AG04449 (cell line): Measurements from ENCODE around the gene TCP1.
"Not testable (repeated sequence)": the region's sequence is repeated elsewhere in the genome, so short reads cannot be mapped to it uniquely, and the experiment has no call there.

Experiments used
- CTCF ChIA-PET: fragments of 350-600 bp; formaldehyde crosslinking; extraction: SDS; loops from one replicate; lab custom pipeline; 2021; ENCODE audit warnings: antibody characterized with exemption; lab: Yijun Ruan, JAX
- POLR2A ChIA-PET: fragments of 400-600, 350-600 bp; formaldehyde crosslinking; extraction: SDS; loops from one replicate; lab custom pipeline; 2020; ENCODE audit warnings: antibody characterized with exemption, inconsistent platforms; lab: Yijun Ruan, JAX
- DNase-seq: peaks from one replicate; pipeline ENCODE4 v3.0.0-alpha.2; 2010; ENCODE audit warnings: low read depth, low spot score
- H3K4me3 ChIP-seq: 2 replicates; pipeline ENCODE4 v1.5.1; 2011; ENCODE audit warnings: low read depth, mild to moderate bottlenecking, control low read depth, low read length
- TF ChIP-seq, protein P1 (sequence below): IDR thresholded peaks from one replicate; pipeline ENCODE4 v1.5.1; 2011; ENCODE audit warnings: mild to moderate bottlenecking, moderate library complexity, low read length, control low read depth, inconsistent platforms; ENCODE audit not compliant: insufficient read depth; ENCODE audit errors: missing control alignments

Gene TCP1

DNA sequence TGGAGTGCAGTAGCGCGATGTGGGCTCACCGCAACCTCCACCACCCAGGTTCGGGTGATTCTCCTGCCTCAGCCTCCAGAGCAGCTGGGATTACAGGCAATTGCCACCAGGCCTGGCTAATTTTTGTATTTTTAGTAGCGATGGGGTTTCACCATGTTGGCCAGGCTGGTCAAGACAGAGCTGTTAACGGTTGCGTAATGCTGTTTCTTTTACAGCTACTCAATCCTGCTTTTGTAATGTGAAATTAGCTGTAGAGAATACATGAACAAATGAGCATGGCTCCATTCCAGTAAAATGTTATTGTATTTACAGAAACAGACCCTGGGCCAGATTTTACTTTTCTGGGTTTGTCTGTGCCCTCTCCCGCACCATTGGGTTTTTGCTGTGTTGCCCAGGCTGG, 12.5 kb upstream of the TCP1 start:
- POLR2A ChIA-PET, result interaction anchor here (0.7 kb wide), 1 partner anchor 154 kb away, joined by 4 read pairs; no protein-coding TSS in a partner anchor
- no peak overlapping the region for H3K4me3 ChIP-seq
- TF ChIP-seq, protein P1, sequence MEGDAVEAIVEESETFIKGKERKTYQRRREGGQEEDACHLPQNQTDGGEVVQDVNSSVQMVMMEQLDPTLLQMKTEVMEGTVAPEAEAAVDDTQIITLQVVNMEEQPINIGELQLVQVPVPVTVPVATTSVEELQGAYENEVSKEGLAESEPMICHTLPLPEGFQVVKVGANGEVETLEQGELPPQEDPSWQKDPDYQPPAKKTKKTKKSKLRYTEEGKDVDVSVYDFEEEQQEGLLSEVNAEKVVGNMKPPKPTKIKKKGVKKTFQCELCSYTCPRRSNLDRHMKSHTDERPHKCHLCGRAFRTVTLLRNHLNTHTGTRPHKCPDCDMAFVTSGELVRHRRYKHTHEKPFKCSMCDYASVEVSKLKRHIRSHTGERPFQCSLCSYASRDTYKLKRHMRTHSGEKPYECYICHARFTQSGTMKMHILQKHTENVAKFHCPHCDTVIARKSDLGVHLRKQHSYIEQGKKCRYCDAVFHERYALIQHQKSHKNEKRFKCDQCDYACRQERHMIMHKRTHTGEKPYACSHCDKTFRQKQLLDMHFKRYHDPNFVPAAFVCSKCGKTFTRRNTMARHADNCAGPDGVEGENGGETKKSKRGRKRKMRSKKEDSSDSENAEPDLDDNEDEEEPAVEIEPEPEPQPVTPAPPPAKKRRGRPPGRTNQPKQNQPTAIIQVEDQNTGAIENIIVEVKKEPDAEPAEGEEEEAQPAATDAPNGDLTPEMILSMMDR, result no peak
- CTCF ChIA-PET, result interaction anchor here (1.6 kb wide), 1 partner anchor 12 kb away, joined by 3 read pairs; the partner anchor contains the start of gene MRPL18
- DNase-seq, result no peak

DNA sequence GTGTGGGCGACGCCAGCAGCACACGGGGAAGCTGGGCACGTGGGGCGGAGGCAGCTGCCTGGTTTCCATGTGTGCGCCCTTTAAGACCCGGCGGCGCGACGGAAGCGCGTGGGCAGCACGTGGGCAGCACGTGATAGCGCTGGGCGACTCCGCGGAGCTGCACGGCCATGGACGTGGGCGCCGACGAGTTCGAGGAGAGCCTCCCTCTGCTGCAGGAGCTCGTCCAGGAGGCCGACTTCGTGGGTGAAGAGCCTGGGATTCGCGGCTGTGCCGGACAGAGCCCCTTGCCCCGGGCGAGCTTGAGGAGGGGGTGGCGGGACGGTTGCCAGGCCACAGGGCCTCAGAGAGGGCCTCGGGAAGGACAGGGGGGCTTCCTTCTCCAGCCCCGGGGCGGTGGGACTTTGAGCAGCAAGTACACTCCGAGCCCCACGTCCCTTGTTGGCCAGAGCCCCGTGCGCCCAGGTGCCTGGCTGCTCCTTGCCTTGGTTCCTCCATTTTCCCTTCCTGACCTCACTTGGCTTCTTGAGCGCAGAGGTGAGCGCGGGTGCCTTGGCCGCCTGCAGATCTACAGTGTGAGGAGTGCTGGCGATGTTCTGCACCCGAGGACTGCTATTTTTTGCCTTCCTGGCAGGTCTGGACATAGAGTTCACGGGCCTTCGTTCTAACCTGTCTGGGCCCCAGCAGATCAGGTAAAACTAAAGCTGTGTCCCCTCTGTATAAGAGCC, 10.9 kb upstream of the TCP1 start, which contains the start of gene PNLDC1:
Gene PNLDC1, plus strand, starts transcription at position 136 of the 725 bp plus-strand sequence. Its CDS starts 32 bp downstream, at position 168.
- no peak for DNase-seq
- ChIA-PET POLR2A (interaction anchor here (1.3 kb wide), 1 partner anchor 10 kb away, joined by 5 read pairs; the partner anchor contains the start of gene MRPL18), CTCF (interaction anchor here (1.6 kb wide), 1 partner anchor 10 kb away, joined by 3 read pairs; the partner anchor contains the start of gene MRPL18)
- peak within 1 kb of the TSS; percentile 23 for H3K4me3 ChIP-seq
- TF ChIP-seq, protein P1, result no peak

DNA sequence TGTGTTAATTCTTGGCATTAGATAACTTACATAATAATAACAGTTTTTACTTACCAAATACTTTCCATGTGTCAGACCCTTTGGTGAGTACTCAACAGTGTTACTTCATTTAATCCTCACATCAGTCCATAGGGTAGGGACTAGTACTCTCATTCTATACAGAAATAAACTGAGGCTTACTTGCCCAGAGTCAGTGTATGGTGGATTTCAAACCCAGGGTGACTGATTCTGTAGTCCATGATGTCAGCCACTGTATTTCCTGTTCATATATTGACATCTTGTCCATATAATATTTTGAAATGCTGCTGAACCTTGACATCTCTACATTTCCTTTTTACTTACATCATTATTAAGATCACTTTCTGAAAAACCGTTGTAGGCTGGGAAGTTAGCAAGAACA, 8.2 kb upstream of the TCP1 start:
- ChIA-PET POLR2A (no interaction called here), CTCF (no interaction called here)
- TF ChIP-seq, protein P1, result no peak
- no peak for DNase-seq
- H3K4me3 ChIP-seq, result no peak overlapping the region

DNA sequence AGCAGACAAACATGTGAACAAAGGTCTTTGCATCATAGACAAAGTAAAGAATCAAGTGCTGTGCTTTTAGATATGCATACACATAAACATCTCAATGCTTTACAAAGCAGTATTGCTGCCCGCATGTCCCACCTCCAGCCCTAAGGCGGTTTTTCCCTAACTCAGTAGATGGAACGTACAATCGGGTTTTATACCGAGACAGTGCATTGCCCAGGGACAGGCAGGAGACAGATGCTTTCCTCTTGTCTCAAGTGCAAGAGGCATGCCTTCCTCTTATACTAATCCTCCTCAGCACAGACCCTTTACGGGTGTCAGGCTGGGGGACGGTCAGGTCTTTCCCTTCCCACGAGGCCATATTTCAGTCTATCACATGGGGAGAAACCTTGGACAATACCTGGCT, 5.6 kb upstream of the TCP1 start:
- H3K4me3 ChIP-seq, POLR2A ChIA-PET, CTCF ChIA-PET, DNase-seq: not testable (repeated sequence)

DNA sequence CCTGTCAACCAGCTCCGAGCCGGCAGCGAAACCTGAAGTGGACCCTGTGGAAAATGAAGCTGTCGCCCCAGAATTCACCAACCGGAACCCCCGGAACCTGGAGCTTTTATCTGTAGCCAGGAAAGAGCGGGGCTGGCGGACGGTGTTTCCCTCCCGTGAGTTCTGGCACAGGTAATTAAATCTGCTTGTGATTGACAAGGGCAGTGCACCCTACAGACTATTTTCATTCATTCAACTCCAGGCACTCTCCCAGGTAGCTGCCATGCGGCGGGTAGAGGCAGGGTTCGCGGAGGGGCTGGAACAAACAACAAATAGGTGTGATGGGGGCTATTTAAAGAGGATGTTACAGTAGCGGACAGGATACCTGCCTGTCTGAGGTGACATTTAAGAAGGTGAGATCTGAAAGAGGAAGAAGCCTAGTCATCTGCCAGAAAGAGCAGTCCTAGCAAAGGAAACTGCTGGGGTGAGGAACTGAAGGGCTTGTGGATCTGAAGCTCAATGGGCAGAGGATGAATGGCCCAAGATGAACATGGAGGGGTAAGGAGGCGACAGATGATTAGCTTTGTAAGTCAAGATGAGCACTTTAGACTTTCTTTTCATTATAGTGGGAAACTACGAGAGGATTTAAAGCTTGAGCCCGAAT, 1.7 kb upstream of the TCP1 start:
- POLR2A ChIA-PET, result interaction anchor here (1.3 kb wide), 1 partner anchor 10 kb away, joined by 5 read pairs; the partner anchor contains the start of gene PNLDC1
- CTCF ChIA-PET, result interaction anchor here (1.2 to 4.2 kb wide), 6 partner anchors 17 to 152 kb away, joined by 3 to 21 read pairs (median 4); no protein-coding TSS in a partner anchor
- peak overlapping the region; percentile 90 for H3K4me3 ChIP-seq
- DNase-seq, result no peak
- TF ChIP-seq, protein P1, result no peak

DNA sequence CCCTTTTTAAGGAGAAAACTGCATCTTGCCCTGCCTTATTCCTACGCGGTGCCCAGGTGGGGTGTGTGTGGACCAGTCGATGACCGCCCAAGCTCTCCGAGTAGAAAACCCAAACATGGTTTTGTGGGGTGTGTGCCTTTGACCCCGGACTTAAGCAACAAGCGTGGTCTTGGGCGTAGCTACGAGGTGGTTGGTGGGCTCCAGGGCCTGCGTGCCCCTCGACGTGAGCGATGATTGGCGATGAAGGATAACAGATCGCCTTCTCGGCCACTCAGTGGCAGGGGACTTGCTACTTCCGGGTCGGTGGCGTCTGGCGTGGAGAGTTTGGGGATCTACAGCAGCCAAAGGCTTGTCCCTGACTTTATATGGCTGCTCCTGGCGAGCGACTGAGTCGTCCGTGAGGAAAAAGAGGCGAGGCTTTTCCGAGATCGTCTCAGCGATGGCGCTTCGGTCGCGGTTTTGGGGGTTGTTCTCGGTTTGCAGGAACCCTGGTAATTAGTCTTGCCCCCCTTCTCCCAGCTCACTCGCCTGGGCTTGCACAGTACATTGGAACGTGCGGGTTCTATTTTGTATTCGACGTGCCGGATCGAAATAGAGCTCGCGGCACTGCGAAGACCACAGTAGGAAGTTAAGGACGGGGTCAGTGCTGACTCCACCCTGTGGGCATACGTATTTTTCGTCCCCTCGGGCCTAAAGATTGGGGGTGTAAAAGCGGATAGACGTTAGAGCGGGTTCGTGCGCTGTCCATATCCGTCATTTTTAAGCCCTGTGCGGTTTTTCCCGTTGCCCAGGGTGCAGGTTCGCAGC, 950 bp upstream of the TCP1 start, which contains the start of gene MRPL18:
Gene MRPL18, plus strand, starts transcription at position 319 of the 807 bp plus-strand sequence. Its CDS starts 121 bp downstream, at position 440.
- peak within 1 kb of the TSS; percentile 95 for H3K4me3 ChIP-seq
- peak; percentile 92 for DNase-seq
- ChIA-PET CTCF (interaction anchor here (0.7 to 4.2 kb wide), 9 partner anchors 11 to 152 kb away, joined by 3 to 21 read pairs (median 4); partner anchors contain the start of gene WTAP), POLR2A (interaction anchor here (0.6 to 1.7 kb wide), 11 partner anchors 10 to 98 kb away, joined by 3 to 12 read pairs (median 4); partner anchors contain the start of genes PNLDC1, SOD2 and WTAP)
- TF ChIP-seq, protein P1, result no peak
